Naive thymus-derived CD4-positive, alpha-beta T cell (primary cell): ENCODE results near the gene SLCO3A1. TPM values are rescaled to one million over a fixed set of nuclear protein-coding genes. Genes with fewer than 3 reads are reported as not detected.

ENCODE experiments used
- ATAC-seq: fragments of 150-1000 bp; cut with Tn5 transposase; 2 replicates; pipeline ENCODE4 v1.10.0; 2021; ENCODE audit warnings: mild to moderate bottlenecking, moderate library complexity
- CTCF ChIA-PET: fragments of 350-600 bp; sonication (Branson Sonifier 250); formaldehyde crosslinking; loops from one replicate; lab custom pipeline; 2021; ENCODE audit warnings: antibody characterized with exemption; lab: Charles Lee
- POLR2A ChIA-PET: fragments of 350-600 bp; sonication (Branson Sonifier 250); formaldehyde crosslinking; loops from one replicate; lab custom pipeline; 2021; ENCODE audit warnings: antibody characterized with exemption, inconsistent platforms; lab: Charles Lee
- DNase-seq, 9 donors: peaks; one replicate each; pipeline versions ENCODE4 v3.0.0 to v3.0.0-alpha.2; 2020 to 2022; ENCODE audit warnings: mixed read lengths in 1 of 9
- H3K27ac ChIP-seq: one replicate; pipeline ENCODE4 v1.7.0; 2013; ENCODE audit warnings: mild to moderate bottlenecking, low read depth, low read length, moderate library complexity
- H3K27me3 ChIP-seq, 2 donors: one replicate each; pipeline ENCODE4 v1.7.0; 2013; ENCODE audit warnings: low read length in 2 of 2, mild to moderate bottlenecking in 2 of 2, moderate library complexity in 2 of 2; ENCODE audit not compliant: control insufficient read depth in 2 of 2, insufficient read depth in 2 of 2
- H3K36me3 ChIP-seq, 3 experiments: 1 replicate in 2 of 3; 2 replicates in 1 of 3; pipeline ENCODE4 v1.7.0; 2013; ENCODE audit warnings: low read length in 3 of 3, mild to moderate bottlenecking in 3 of 3, moderate library complexity in 1 of 3; ENCODE audit not compliant: insufficient read depth in 3 of 3, control insufficient read depth in 2 of 3
- H3K4me1 ChIP-seq, 2 donors: one replicate each; pipeline ENCODE4 v1.7.0; 2013; ENCODE audit warnings: low read length in 2 of 2, mild to moderate bottlenecking in 2 of 2, moderate library complexity in 1 of 2; ENCODE audit not compliant: control insufficient read depth in 2 of 2, insufficient read depth in 2 of 2
- H3K4me3 ChIP-seq: 2 replicates; pipeline ENCODE4 v1.7.0; 2013; ENCODE audit warnings: mild to moderate bottlenecking, low read length
- H3K9me3 ChIP-seq, 3 experiments: 1 replicate in 2 of 3; 2 replicates in 1 of 3; pipeline ENCODE4 v1.7.0; 2013; ENCODE audit warnings: low read length in 3 of 3; ENCODE audit not compliant: control insufficient read depth in 2 of 3
- H3K27ac Mint-ChIP-seq, 9 donors: one replicate each; pipeline ENCODE4 v1.8.0; 2020 to 2022; ENCODE audit warnings: mixed read lengths in 9 of 9, mild to moderate bottlenecking in 8 of 9, moderate library complexity in 5 of 9, inconsistent platforms in 2 of 9
- H3K27me3 Mint-ChIP-seq, 5 donors: one replicate each; pipeline ENCODE4 v1.8.0; 2021 to 2022; ENCODE audit warnings: mixed read lengths in 5 of 5, mild to moderate bottlenecking in 1 of 5
- H3K36me3 Mint-ChIP-seq, 5 donors: one replicate each; pipeline ENCODE4 v1.8.0; 2020 to 2022; ENCODE audit warnings: mixed read lengths in 5 of 5, mild to moderate bottlenecking in 3 of 5, inconsistent platforms in 1 of 5
- H3K4me1 Mint-ChIP-seq, 7 donors: one replicate each; pipeline ENCODE4 v1.8.0; 2020 to 2022; ENCODE audit warnings: mixed read lengths in 7 of 7, mild to moderate bottlenecking in 3 of 7, inconsistent platforms in 1 of 7
- H3K4me3 Mint-ChIP-seq, 10 donors: one replicate each; pipeline ENCODE4 v1.8.0; 2020 to 2022; ENCODE audit warnings: mild to moderate bottlenecking in 10 of 10, mixed read lengths in 10 of 10, moderate library complexity in 6 of 10, inconsistent platforms in 2 of 10
- H3K9me3 Mint-ChIP-seq, 11 donors: one replicate each; pipeline ENCODE4 v1.8.0; 2020 to 2022; ENCODE audit warnings: mixed read lengths in 11 of 11, mild to moderate bottlenecking in 4 of 11, inconsistent platforms in 1 of 11, moderate library complexity in 1 of 11
- intact Hi-C, 2 donors: fragments of 100-400 bp; cut with micrococcal nuclease; formaldehyde crosslinking; loops; one replicate each; pipeline ENCODE4 v1.15.1; 2023
- polyA plus RNA-seq, 2 donors: library from polyadenylated mRNA; unstranded; fragments of 300-500 nt; fragmentation: Illumina TruSeq; gene quantifications; one replicate each; pipeline ENCODE4 v1.2.3, GENCODE V29; 2021
- total RNA-seq, 6 experiments: library from RNA in 5 of 6; stranded (reverse) in 5 of 6; gene quantifications; 1 replicate in 5 of 6; 2 replicates in 1 of 6; pipeline ENCODE4 v1.2.3 and lab custom pipeline; 2021 to 2026

Gene SLCO3A1
- total and polyA plus RNA-seq, 7 experiments from 2014 or later, result 15.4 to 69.1 (median 24.3) TPM

- no peak overlapping the region for H3K4me3 ChIP-seq
- H3K27ac ChIP-seq, result no peak overlapping the region
- no peaks in the 10 kb centered on the region for H3K36me3 ChIP-seq
- peak; percentile 24 for ATAC-seq
- ChIA-PET POLR2A (no interaction called here), CTCF (no interaction called here)
- Mint-ChIP-seq H3K27ac (peak overlapping the region in 3 of 9 donors; percentile 30 to 38 (median 37)), H3K4me1 (peaks cover 25 to 94% (median 76%) of the 10 kb centered on the region in 7 donors), H3K9me3 (no peaks in the 10 kb centered on the region), H3K36me3 (no peaks in the 10 kb centered on the region), H3K4me3 (no peak overlapping the region), H3K27me3 (peaks cover 0 to 6% (median 0%) of the 10 kb centered on the region in 5 donors)
- DNase-seq, result no peak
- no peaks in the 10 kb centered on the region for H3K27me3 ChIP-seq
- intact Hi-C loops, result no loop called here
- no peaks in the 10 kb centered on the region for H3K9me3 ChIP-seq
- peaks cover 4 to 16% of the 10 kb centered on the region in 2 donors for H3K4me1 ChIP-seq
These were observed 97.3 kb downstream of the SLCO3A1 start for GRCh38 chr15:91950631-91951329.

GRCh38 chr15:91952216-91952615, 98.7 kb downstream of the SLCO3A1 start:
- peaks cover 23 to 84% (median 66%) of the 10 kb centered on the region in 7 donors for H3K4me1 Mint-ChIP-seq
- Histone ChIP-seq H3K4me1 (peaks cover 4 to 16% of the 10 kb centered on the region in 2 donors), H3K4me3 (no peak overlapping the region), H3K27ac (no peak overlapping the region), H3K9me3 (no peaks in the 10 kb centered on the region), H3K36me3 (no peaks in the 10 kb centered on the region), H3K27me3 (no peaks in the 10 kb centered on the region)
- H3K27ac Mint-ChIP-seq, result peak overlapping the region in 1 of 9 donors; percentile 9
- H3K9me3 Mint-ChIP-seq, result peaks cover 0 to 2% (median 0%) of the 10 kb centered on the region in 11 donors
- no peaks in the 10 kb centered on the region for H3K36me3 Mint-ChIP-seq
- ChIA-PET POLR2A (no interaction called here), CTCF (no interaction called here)
- H3K27me3 Mint-ChIP-seq, result peaks cover 0 to 2% (median 0%) of the 10 kb centered on the region in 5 donors
- ATAC-seq, result no peak
- H3K4me3 Mint-ChIP-seq, result no peak overlapping the region
- DNase-seq, result no peak
- intact Hi-C loops, result no loop called here

- no peak for ATAC-seq
- CTCF ChIA-PET, result no interaction called here
These were observed 99.9 kb downstream of the SLCO3A1 start for GRCh38 chr15:91953432-91953831.

GRCh38 chr15:91954292-91954691, 100.8 kb downstream of the SLCO3A1 start:
- Mint-ChIP-seq H3K27me3 (no peaks in the 10 kb centered on the region), H3K4me1 (peaks cover 20 to 68% (median 59%) of the 10 kb centered on the region in 7 donors), H3K4me3 (no peak overlapping the region), H3K36me3 (peaks cover 0 to 9% (median 0%) of the 10 kb centered on the region in 5 donors), H3K9me3 (peaks cover 0 to 2% (median 0%) of the 10 kb centered on the region in 11 donors), H3K27ac (no peak overlapping the region)
- peaks cover 4 to 16% of the 10 kb centered on the region in 2 donors for H3K4me1 ChIP-seq
- H3K27me3 ChIP-seq, result no peaks in the 10 kb centered on the region
- POLR2A ChIA-PET, result no interaction called here
- H3K9me3 ChIP-seq, result no peaks in the 10 kb centered on the region
- CTCF ChIA-PET, result no interaction called here
- H3K4me3 ChIP-seq, result no peak overlapping the region
- no peak for DNase-seq
- no peaks in the 10 kb centered on the region for H3K36me3 ChIP-seq
- intact Hi-C loops, result no loop called here
- peak; percentile 20 for ATAC-seq
- no peak overlapping the region for H3K27ac ChIP-seq

More at GRCh38 chr15:91953432-91953831, 99.9 kb downstream of the SLCO3A1 start:
- peak overlapping the region in 2 of 10 donors; percentile 7 to 27 for H3K4me3 Mint-ChIP-seq
- H3K27ac ChIP-seq, result no peak overlapping the region
- H3K9me3 ChIP-seq, result no peaks in the 10 kb centered on the region
- peaks cover 4 to 16% of the 10 kb centered on the region in 2 donors for H3K4me1 ChIP-seq
- H3K27me3 Mint-ChIP-seq, result no peaks in the 10 kb centered on the region
- intact Hi-C loops, result no loop called here
- no peak overlapping the region for H3K4me3 ChIP-seq
- H3K27ac Mint-ChIP-seq, result peak overlapping the region in 2 of 9 donors; percentile 9 to 38
- no peaks in the 10 kb centered on the region for H3K27me3 ChIP-seq
- peaks cover 0 to 1% (median 0%) of the 10 kb centered on the region in 5 donors for H3K36me3 Mint-ChIP-seq
- DNase-seq, result no peak
- POLR2A ChIA-PET, result no interaction called here
- H3K4me1 Mint-ChIP-seq, result peaks cover 20 to 72% (median 63%) of the 10 kb centered on the region in 7 donors
- H3K9me3 Mint-ChIP-seq, result peaks cover 0 to 2% (median 0%) of the 10 kb centered on the region in 11 donors
- H3K36me3 ChIP-seq, result no peaks in the 10 kb centered on the region

GRCh38 chr15:91956026-91956723, 102.7 kb downstream of the SLCO3A1 start:
- H3K9me3 Mint-ChIP-seq, result peaks cover 0 to 2% (median 0%) of the 10 kb centered on the region in 11 donors
- peak overlapping the region in 2 of 9 donors; percentile 26 to 50 for H3K27ac Mint-ChIP-seq
- ATAC-seq, result no peak

GRCh38 chr15:91961357-91961756, 107.8 kb downstream of the SLCO3A1 start:
- H3K27ac Mint-ChIP-seq, result no peak overlapping the region
- Histone ChIP-seq H3K27ac (no peak overlapping the region), H3K9me3 (no peaks in the 10 kb centered on the region), H3K4me1 (peaks cover 0 to 3% of the 10 kb centered on the region in 2 donors), H3K36me3 (no peaks in the 10 kb centered on the region), H3K4me3 (no peak overlapping the region), H3K27me3 (no peaks in the 10 kb centered on the region)
- ATAC-seq (no peak), DNase-seq (no peak)
- intact Hi-C loops, result no loop called here
- CTCF ChIA-PET, result no interaction called here
- H3K4me1 Mint-ChIP-seq, result peaks cover 6 to 34% (median 19%) of the 10 kb centered on the region in 7 donors
- H3K4me3 Mint-ChIP-seq, result no peak overlapping the region
- peaks cover 0 to 5% (median 0%) of the 10 kb centered on the region in 11 donors for H3K9me3 Mint-ChIP-seq
- no peaks in the 10 kb centered on the region for H3K27me3 Mint-ChIP-seq
- H3K36me3 Mint-ChIP-seq, result peaks cover 0 to 24% (median 2%) of the 10 kb centered on the region in 5 donors
- POLR2A ChIA-PET, result no interaction called here

More at GRCh38 chr15:91956026-91956723, 102.7 kb downstream of the SLCO3A1 start:
- DNase-seq, result no peak
- ChIA-PET POLR2A (no interaction called here), CTCF (no interaction called here)
- Mint-ChIP-seq H3K4me1 (peaks cover 9 to 51% (median 42%) of the 10 kb centered on the region in 7 donors), H3K4me3 (no peak overlapping the region), H3K27me3 (no peaks in the 10 kb centered on the region), H3K36me3 (peaks cover 0 to 13% (median 0%) of the 10 kb centered on the region in 5 donors)
- Histone ChIP-seq H3K36me3 (no peaks in the 10 kb centered on the region), H3K27ac (no peak overlapping the region), H3K4me3 (no peak overlapping the region), H3K27me3 (no peaks in the 10 kb centered on the region), H3K9me3 (no peaks in the 10 kb centered on the region), H3K4me1 (peaks cover 4 to 16% of the 10 kb centered on the region in 2 donors)
- intact Hi-C loops, result no loop called here
